PFSK-1 (cell line): Measurements from ENCODE around the gene CST6.

Experiments used
- FOXP2 ChIP-seq: optimal IDR thresholded peaks from 2 replicates; pipeline ENCODE3; 2011; ENCODE audit warnings: borderline replicate concordance, control low read depth, inconsistent platforms; ENCODE audit not compliant: insufficient read depth; ENCODE audit errors: extremely low read length, extremely low read depth
- POLR2AphosphoS5 ChIP-seq: IDR thresholded peaks from 2 replicates; pipeline ENCODE4 v1.6.1; 2012; ENCODE audit warnings: low read depth, mild to moderate bottlenecking, control low read depth, low read length, moderate library complexity
- REST ChIP-seq, 2 experiments: IDR thresholded peaks; 2 replicates each; pipeline versions ENCODE4 v1.6.1 to v1.8.0; 2011 to 2012; ENCODE audit warnings: low read depth in 2 of 2, low read length in 2 of 2, control low read depth in 1 of 2, inconsistent platforms in 1 of 2, mild to moderate bottlenecking in 1 of 2, moderate library complexity in 1 of 2; ENCODE audit not compliant: insufficient read depth in 1 of 2
- SIN3A ChIP-seq: IDR thresholded peaks from 2 replicates; pipeline ENCODE4 v1.6.1; 2012; ENCODE audit warnings: mild to moderate bottlenecking, low read length, moderate library complexity, borderline replicate concordance; ENCODE audit not compliant: insufficient read depth
- TAF1 ChIP-seq: IDR thresholded peaks from 2 replicates; pipeline ENCODE4 v1.6.1; 2012; ENCODE audit warnings: low read length, control low read depth, borderline replicate concordance; ENCODE audit not compliant: insufficient read depth

Gene CST6

GRCh38 chr11:65967329-65967934 lies 44.4 kb upstream of the CST6 start:
- TF ChIP-seq TAF1 (no peak), REST (IDR thresholded peaks at IDR 0.05; ENCODE audit: insufficient read depth in 1 of 2, low read depth in 2 of 2, low read length in 2 of 2) (no peak), POLR2AphosphoS5 (no peak), SIN3A (no peak), FOXP2 (no peak)

GRCh38 chr11:65968600-65969482 lies 43.0 kb upstream of the CST6 start:
- TF ChIP-seq POLR2AphosphoS5 (no peak), REST (IDR thresholded peaks at IDR 0.05; ENCODE audit: insufficient read depth in 1 of 2, low read depth in 2 of 2, low read length in 2 of 2) (no peak), TAF1 (no peak)

GRCh38 chr11:65972116-65972515 lies 39.7 kb upstream of the CST6 start:
- no peak for TF ChIP-seq TAF1

GRCh38 chr11:65973439-65974110 lies 38.2 kb upstream of the CST6 start:
- no peak for TF ChIP-seq TAF1
- TF ChIP-seq POLR2AphosphoS5, result no peak
- TF ChIP-seq FOXP2, result no peak
- no peak for TF ChIP-seq REST (IDR thresholded peaks at IDR 0.05; ENCODE audit: insufficient read depth in 1 of 2, low read depth in 2 of 2, low read length in 2 of 2)
- TF ChIP-seq SIN3A, result no peak

GRCh38 chr11:65975771-65976170 lies 36.0 kb upstream of the CST6 start:
- TF ChIP-seq REST (IDR thresholded peaks at IDR 0.05; ENCODE audit: insufficient read depth in 1 of 2, low read depth in 2 of 2, low read length in 2 of 2) (0 out of 4 replicates have a peak, but pooled peaks of 1 of the 2 experiments have one; percentile 32), TAF1 (no peak)
